Measurements from ENCODE around the gene TRIM61. TPM values are rescaled to one million over a fixed set of nuclear protein-coding genes. Genes with fewer than 3 reads are reported as not detected.
"Not testable (repeated sequence)": the region's sequence is repeated elsewhere in the genome, so short reads cannot be mapped to it uniquely, and the experiment has no call there.

The TRIM61 gene
- under 1 TPM; 0.22 to 0.47 TPM for total RNA-seq
- 1.3 TPM for polyA plus RNA-seq (2013, experiment 1 of 2)
- polyA plus RNA-seq (2013, experiment 2 of 2), result 0.50 TPM
- total RNA-seq, result 0.41 to 5.6 (median 2.3) reads per million in 172 experiments

DNA sequence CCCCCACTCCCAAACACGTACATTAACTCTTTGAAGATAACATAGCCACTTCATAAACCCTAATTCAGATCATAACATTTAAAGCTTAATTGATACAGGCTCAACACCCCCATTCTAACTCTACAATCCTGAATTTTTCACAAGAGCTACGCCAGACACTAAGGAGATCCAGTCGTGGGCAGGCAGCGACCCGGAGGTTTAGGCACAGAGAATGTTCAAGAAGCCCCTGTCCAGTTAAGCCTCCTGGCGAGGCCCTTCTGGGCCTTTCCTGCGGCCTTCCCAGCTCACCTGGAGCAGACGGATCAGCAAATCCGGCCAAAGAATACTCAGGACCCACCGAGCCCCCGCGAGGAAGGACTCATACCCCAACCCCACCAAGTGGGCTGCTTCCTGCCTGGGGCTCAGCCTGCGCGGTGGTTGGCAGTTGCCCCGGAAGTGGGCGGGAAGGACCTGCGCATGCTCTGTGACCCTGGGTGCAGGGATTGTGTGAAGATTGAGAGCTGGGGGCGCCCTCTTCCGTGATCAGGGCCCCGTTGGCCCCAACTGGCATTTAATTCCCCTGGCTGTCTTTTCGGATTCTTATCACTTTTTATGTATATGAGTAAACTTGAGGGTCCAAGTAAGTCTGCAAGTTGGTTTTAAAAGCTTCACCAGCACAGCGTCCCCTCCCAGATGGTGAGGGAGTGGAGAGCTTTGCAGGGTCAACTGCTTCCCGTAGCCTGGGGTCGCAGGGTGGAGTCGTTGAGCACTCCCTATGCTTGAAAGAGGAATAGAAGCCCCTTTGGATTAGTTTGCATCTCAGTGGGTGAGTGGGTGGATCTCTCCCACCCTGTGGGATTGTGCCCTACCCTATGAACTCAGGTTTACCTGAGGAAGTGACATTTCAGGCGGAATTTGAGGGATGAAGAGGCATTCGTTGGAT is at the start of gene TRIM61:
Gene TRIM61 (minus strand): TSS at position 415 of the 922 bp plus-strand sequence. CDS start 7,655 bp downstream, outside the sequence.
- no peaks in the 10 kb centered on the region for H3K9me3 Mint-ChIP-seq
- no peaks in the 10 kb centered on the region for H3K27me3 Mint-ChIP-seq
- H3K9me3 ChIP-seq (ENCODE audit: control insufficient read depth in 1 of 2, insufficient read depth in 1 of 2, low read length in 2 of 2), result peaks cover 0 to 13% of the 10 kb centered on the region in 2 experiments
- peak; percentile 11 to 63 (median 41) for DNase-seq
- no peaks in the 10 kb centered on the region for H3K27me3 ChIP-seq (ENCODE audit: control insufficient read depth in 1 of 2, insufficient read depth in 2 of 2, low read length in 2 of 2)
- no peaks in the 10 kb centered on the region for H3K36me3 ChIP-seq (ENCODE audit: insufficient read depth, low read length)
- ChIA-PET POLR2A (interaction anchor here (0.6 to 1.0 kb wide), 2 partner anchors 9 to 20 kb away, joined by 3 read pairs; no protein-coding TSS in a partner anchor), CTCF (no interaction called here)
- peak; percentile 46 for ATAC-seq (ENCODE audit: poor library complexity)
- H3K4me1 Mint-ChIP-seq (ENCODE audit: low read depth), result peaks cover 11% of the 10 kb centered on the region
- peak within 1 kb of the TSS; percentile 68 for H3K4me3 ChIP-seq (ENCODE audit: low read length)
- peaks cover 21% of the 10 kb centered on the region for H3K36me3 Mint-ChIP-seq (ENCODE audit: low read depth)
- H3K27ac Mint-ChIP-seq, result peak within 1 kb of the TSS; percentile 61
- peak within 1 kb of the TSS; percentile 87 for H3K4me3 Mint-ChIP-seq
- TF ChIP-seq, protein P1, sequence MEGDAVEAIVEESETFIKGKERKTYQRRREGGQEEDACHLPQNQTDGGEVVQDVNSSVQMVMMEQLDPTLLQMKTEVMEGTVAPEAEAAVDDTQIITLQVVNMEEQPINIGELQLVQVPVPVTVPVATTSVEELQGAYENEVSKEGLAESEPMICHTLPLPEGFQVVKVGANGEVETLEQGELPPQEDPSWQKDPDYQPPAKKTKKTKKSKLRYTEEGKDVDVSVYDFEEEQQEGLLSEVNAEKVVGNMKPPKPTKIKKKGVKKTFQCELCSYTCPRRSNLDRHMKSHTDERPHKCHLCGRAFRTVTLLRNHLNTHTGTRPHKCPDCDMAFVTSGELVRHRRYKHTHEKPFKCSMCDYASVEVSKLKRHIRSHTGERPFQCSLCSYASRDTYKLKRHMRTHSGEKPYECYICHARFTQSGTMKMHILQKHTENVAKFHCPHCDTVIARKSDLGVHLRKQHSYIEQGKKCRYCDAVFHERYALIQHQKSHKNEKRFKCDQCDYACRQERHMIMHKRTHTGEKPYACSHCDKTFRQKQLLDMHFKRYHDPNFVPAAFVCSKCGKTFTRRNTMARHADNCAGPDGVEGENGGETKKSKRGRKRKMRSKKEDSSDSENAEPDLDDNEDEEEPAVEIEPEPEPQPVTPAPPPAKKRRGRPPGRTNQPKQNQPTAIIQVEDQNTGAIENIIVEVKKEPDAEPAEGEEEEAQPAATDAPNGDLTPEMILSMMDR (IDR thresholded peaks at IDR 0.05), result no peak
- intact Hi-C loops (cut with DNase I, micrococcal nuclease), result loop anchor here in 1 of 2 experiments (5.0 kb wide), 1 partner anchor 250 kb away; no protein-coding TSS in a partner anchor
- H3K4me1 ChIP-seq (ENCODE audit: insufficient read depth, low read length), result peaks cover 6% of the 10 kb centered on the region
- H3K27ac ChIP-seq (ENCODE audit: low read depth in 1 of 2, low read length in 2 of 2), result peak within 1 kb of the TSS in 1 of 2 donors; percentile 45

DNA sequence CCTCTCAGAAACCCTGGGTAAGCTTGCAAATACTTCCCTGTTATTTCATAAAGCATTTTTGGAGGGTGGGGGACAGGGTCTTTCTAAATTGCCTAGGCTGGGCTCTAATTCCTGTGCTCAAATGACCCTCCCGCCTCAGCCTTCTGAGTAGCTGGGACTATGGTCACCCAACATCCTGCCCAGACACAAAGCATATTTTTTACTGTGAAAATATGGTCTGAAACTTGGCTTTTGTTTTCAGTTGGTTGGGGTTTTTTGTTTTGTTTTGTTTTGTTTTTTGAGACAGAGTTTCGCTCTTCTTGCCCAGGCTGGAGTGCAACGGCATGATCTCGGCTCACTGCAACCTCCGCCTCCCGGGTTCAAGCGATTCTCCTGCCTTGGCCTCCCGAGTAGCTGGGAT is 48.3 kb upstream of the TRIM61 start:
- H3K27ac Mint-ChIP-seq; H3K4me3 ChIP-seq (ENCODE audit: low read length); H3K36me3 ChIP-seq (ENCODE audit: insufficient read depth, low read length); H3K9me3 ChIP-seq (ENCODE audit: control insufficient read depth in 1 of 2, insufficient read depth in 1 of 2, low read length in 2 of 2); H3K4me1 ChIP-seq (ENCODE audit: insufficient read depth, low read length); POLR2A ChIA-PET; ATAC-seq (ENCODE audit: poor library complexity); H3K27me3 ChIP-seq (ENCODE audit: control insufficient read depth in 1 of 2, insufficient read depth in 2 of 2, low read length in 2 of 2); H3K9me3 Mint-ChIP-seq; H3K27me3 Mint-ChIP-seq; intact Hi-C loops (cut with DNase I, micrococcal nuclease); H3K4me3 Mint-ChIP-seq; CTCF ChIA-PET; DNase-seq; H3K4me1 Mint-ChIP-seq (ENCODE audit: low read depth); H3K27ac ChIP-seq (ENCODE audit: low read depth in 1 of 2, low read length in 2 of 2); H3K36me3 Mint-ChIP-seq (ENCODE audit: low read depth): not testable (repeated sequence)

DNA sequence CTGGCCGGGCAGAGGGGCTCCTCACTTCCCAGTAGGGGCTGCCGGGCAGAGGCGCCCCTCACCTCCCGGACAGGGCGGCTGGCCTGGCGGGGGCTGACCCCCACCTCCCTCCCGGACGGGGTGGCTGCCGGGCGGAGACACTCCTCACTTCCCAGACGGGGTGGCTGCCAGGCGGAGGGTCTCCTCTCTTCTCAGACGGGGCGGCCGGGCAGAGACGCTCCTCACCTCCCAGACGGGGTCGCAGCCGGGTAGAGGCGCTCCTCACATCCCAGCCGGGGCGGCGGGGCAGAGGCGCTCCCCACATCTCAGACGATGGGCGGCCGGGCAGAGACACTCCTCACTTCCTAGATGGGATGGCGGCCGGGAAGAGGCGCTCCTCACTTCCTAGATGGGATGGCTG is 42.5 kb upstream of the TRIM61 start:
- H3K4me1 Mint-ChIP-seq (ENCODE audit: low read depth); H3K9me3 ChIP-seq (ENCODE audit: control insufficient read depth in 1 of 2, insufficient read depth in 1 of 2, low read length in 2 of 2); H3K27ac Mint-ChIP-seq; ATAC-seq (ENCODE audit: poor library complexity); H3K27ac ChIP-seq (ENCODE audit: low read depth in 1 of 2, low read length in 2 of 2); H3K27me3 ChIP-seq (ENCODE audit: control insufficient read depth in 1 of 2, insufficient read depth in 2 of 2, low read length in 2 of 2); intact Hi-C loops (cut with DNase I, micrococcal nuclease); CTCF ChIA-PET; H3K4me3 Mint-ChIP-seq; H3K9me3 Mint-ChIP-seq; H3K36me3 ChIP-seq (ENCODE audit: insufficient read depth, low read length); H3K4me1 ChIP-seq (ENCODE audit: insufficient read depth, low read length); H3K27me3 Mint-ChIP-seq; H3K4me3 ChIP-seq (ENCODE audit: low read length); POLR2A ChIA-PET; DNase-seq; H3K36me3 Mint-ChIP-seq (ENCODE audit: low read depth): not testable (repeated sequence)

DNA sequence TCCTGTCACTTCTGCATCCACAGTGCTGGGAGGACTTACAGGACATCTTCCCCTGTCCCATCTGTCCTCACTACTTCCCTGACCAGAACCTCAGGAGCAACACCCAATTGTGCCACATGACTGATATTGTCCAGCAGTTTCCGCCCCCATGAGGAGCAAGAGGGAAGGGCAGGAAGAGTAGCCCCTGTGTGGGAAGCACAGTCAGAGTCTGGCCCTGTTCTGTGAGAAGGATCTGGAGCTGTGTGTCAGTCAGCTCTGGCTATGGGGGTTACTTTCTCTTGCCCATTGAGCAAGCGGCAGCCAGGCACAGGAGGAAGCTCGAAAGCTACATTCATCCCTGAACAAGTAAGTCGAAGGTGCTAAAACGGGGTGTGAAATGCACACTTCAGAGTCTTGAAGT is 39.5 kb upstream of the TRIM61 start:
- Histone ChIP-seq H3K36me3 (ENCODE audit: insufficient read depth, low read length) (no peaks in the 10 kb centered on the region), H3K9me3 (ENCODE audit: control insufficient read depth in 1 of 2, insufficient read depth in 1 of 2, low read length in 2 of 2) (no peaks in the 10 kb centered on the region), H3K4me1 (ENCODE audit: insufficient read depth, low read length) (no peaks in the 10 kb centered on the region), H3K4me3 (ENCODE audit: low read length) (no peak overlapping the region), H3K27me3 (ENCODE audit: control insufficient read depth in 1 of 2, insufficient read depth in 2 of 2, low read length in 2 of 2) (no peaks in the 10 kb centered on the region), H3K27ac (ENCODE audit: low read depth in 1 of 2, low read length in 2 of 2) (no peak overlapping the region)
- TF ChIP-seq, protein P1 (IDR thresholded peaks at IDR 0.05), result no peak
- Mint-ChIP-seq H3K36me3 (ENCODE audit: low read depth) (no peaks in the 10 kb centered on the region), H3K4me3 (no peak overlapping the region), H3K4me1 (ENCODE audit: low read depth) (no peaks in the 10 kb centered on the region), H3K27ac (no peak overlapping the region), H3K9me3 (no peaks in the 10 kb centered on the region), H3K27me3 (no peaks in the 10 kb centered on the region)
- intact Hi-C loops (cut with DNase I, micrococcal nuclease), result no loop called here
- ChIA-PET CTCF (no interaction called here), POLR2A (no interaction called here)
- no peak for DNase-seq
- no peak for ATAC-seq (ENCODE audit: poor library complexity)

Measured in CD4-positive, alpha-beta T cell (primary cell).